GM19025 (cell line): ENCODE results near the gene FOXL2NB.
"Not testable (repeated sequence)": the region's sequence is repeated elsewhere in the genome, so short reads cannot be mapped to it uniquely, and the experiment has no call there.

Source experiments
- ATAC-seq: cut with Tn5 transposase; IDR thresholded peaks from one replicate; pipeline ENCODE4 v1.9.1; 2021; ENCODE audit warnings: mild to moderate bottlenecking, low read depth, moderate library complexity; ENCODE audit not compliant: unreplicated experiment

FOXL2NB gene

DNA sequence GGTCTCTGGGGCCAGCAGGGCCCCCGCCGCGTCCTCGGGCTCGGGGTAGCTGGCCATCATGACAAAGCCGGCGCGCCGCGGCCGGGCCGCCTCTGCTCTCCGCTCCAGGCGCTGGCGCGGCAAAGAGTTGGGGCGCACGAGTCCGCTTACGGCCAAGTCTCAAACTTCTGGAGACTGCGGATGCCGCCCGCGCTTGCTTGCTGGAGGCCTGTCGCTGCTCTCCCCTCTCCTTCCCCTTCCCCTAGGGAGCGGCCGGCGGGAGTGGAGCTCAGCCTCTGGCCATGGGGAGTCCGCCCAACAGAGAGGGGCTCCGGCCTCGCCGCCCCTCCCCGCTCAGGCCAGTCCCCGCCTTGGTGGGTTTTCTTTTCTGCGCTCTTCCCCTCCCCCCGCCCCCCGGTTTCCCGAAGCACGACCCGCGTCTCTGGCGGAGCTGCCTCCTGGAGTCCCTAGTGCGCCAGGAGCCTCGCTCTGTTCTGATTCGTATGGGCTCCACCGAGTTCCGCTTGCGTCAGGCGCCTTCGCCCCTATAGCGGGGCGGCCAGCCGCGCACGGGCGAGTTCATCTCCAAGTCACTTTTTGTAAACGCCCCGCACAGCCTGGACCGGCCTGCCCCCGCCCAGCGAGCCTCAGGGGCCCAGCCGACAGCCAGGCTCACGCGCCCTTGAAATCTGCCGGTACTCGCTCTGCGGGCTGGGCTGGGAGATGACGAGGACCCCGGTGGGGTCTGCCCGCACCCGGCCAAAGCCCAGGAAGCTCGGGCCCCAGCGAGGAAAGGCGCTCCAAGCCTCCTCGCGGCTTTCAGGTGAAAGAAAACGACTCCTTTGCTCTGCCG is at the start of gene FOXL2NB, which contains the start of gene FOXL2:
TSS of gene FOXL2NB (plus strand) at position 555 of the 832 bp plus-strand sequence. CDS start at position 703, 148 bp downstream.
TSS of gene FOXL2 (minus strand) at position 475 of the 832 bp plus-strand sequence. CDS start at position 60, 415 bp downstream.
- ATAC-seq, result no peak

DNA sequence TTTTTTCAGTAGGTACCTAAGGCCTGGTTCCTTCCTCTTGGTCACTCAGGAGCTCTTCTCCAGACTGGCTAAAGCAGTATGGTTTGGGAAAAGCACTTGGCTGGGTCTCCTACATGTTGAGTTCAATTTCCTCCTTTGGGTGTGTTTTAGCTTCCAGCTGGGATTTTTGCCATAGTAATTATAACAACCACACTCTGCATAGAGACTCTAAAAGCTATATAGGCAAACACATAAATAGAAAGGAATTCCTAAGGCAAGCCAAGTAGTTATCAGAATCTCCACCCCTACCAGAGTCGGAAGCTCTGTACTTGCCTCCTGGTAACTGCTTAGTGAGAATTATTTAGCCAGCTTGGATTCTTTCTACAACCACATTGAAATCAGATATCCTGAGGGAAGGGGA is 48.7 kb upstream of the FOXL2NB start:
- ATAC-seq, result no peak

DNA sequence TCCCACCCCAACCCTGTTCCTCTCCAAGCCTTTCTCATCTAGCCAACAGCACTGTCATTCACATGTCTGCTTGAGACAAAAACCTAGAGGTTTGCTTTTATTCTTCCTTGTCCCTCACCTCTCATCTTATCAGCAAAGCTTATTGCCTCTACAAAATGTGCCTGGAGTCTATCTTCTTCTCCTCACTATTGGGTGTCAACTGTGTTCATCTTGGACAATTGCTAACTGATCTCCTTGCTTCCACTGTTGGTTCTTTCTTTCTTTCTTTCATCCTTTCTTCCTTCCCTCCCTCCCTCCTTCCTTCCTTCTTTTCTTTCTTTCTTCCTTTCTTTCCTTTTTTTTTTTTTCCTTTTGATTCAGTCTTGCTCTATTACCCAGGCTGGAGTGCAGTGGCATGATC is 48.3 kb upstream of the FOXL2NB start:
- no peak for ATAC-seq

DNA sequence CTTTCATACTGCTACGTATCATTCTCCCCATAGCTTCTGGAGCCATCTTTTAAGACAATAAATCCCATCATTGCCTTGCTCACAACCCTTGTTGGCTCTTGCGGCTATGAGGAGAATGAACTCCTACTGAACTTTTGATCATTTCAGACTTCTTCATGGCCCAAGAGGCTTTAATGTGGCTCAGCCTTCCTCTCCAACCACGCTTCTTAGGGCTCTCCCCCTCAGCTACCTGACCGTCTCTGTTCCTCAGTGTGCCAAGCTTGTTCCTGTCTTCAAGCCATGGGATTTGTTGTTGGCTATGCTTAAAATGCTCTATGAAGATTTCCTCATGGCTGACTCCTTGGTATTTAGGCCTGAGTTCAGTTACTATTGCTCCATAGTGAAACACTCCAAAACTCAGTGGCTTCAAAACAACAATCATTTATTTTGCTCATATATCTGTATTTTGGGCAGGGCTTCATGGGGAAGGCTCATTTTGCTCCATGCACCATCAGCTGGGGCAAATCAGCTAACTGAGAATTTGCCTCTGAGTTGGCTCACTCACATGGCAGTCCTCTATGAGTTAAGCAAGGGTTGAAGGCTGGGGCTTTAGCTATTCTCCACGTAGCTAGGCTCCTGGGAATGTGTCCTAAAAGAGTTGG is 47.5 kb upstream of the FOXL2NB start:
- no peak for ATAC-seq

DNA sequence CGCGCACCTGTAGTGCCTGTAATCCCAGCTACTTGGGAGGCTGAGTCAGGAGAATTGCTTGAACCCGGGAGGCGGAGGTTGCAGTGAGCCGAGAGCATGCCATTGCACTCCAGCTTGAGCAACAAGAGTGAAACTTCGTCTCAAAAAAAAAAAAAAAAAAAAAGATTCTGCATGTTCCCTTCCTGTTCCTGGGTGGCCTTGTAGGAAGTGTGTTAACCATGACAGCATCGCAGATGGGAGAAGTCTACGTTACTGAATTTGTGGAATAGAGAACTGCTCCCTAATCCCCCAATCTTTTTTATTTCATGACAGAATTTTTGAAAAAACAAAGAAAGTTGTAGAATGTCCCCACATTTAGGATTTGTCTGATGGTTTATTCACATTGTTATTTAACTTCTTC is 45.5 kb upstream of the FOXL2NB start:
- no peak for ATAC-seq

DNA sequence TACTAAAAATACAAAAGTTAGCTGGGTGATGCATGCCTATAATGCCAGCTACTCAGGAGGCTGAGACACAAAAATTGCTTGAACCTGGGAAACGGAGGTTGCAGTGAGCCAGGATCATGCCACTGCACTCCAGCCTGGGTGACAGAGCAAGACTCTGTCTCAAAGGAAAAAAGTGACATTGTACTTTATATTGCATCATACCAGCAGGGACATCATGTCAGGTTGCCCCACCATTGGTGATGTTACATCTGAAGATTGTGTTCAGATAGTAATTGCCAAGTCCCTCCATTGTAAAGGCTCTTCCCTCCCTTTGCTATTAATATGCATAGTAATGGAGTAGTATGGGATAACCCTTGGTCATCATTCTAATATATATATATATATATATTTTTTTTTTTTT is 44.8 kb upstream of the FOXL2NB start:
- no peak for ATAC-seq

DNA sequence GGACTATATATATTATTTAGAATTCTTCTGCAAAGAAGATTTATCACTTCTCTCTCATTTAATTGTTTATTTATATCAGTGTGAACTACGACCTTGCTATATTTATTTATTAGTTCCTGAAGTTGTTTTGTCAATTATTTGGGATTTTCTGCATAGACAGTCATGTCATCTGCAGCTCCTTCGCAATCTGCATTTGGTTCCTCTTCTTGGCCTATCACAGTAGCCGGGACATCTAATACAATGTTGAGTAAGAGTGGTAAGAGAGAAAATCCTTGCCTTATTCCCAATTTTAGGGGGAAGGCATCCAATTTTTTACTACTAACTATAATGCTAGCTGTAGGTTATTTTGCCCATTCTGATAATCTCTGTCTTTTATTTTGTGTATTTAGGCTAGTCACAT is 39.5 kb upstream of the FOXL2NB start:
- ATAC-seq, result no peak

DNA sequence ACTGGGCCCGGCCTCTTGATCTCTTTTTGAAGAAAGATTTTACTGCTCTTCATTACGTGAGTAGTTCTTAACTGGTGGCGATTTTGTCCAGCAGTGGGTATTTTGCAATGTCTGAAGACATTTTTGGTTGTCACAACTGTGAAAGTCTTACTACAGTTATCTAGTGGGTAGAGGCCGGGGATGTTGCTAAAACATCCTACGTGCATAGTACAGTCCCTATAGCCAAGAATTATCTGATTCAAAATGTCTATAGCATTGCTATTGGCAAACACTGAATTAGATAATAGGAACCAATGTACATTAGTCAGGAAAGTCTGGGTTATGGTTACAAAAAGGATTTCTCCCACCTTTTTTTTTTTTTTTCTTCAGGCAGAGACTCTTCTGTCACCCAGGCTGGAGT is 38.2 kb upstream of the FOXL2NB start:
- no peak for ATAC-seq

DNA sequence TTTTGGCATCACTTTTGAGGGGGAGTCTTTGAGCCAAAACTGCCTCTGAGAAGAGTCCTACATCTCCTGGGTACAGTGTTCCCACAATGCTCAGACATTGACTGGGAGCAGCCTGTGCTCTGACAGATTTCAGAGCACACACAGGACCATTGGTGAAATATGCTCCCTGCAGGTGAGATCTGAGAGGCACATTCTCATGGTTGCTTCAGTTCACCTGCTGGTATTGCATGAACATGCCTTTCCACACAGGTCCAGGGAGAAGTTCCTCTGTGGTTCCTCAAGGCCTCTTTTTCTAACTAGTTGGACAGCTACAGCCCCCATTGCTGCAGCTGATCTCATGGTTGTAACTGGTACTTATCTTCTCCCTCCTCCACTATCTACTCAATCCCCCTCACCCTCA is 37.1 kb upstream of the FOXL2NB start:
- ATAC-seq, result no peak

DNA sequence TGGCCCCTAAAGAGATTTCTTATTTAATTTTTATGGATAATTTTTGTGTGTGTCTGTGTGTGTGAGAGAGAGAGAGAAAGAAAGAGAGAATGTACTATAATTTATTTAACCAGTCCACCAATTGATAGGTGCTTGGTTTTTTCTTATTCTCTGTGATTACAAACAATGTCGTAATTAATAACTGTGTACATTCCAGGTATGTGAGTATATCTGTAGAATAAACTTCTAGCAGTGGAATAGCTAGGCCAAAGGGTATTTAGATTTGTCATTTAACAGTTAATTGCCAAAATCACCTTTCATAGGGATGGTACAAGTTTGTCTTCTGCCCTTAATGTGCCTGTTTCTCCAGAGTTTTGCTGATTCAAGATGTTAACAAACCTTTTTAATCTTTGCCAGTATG is 35.4 kb upstream of the FOXL2NB start:
- no peak for ATAC-seq

DNA sequence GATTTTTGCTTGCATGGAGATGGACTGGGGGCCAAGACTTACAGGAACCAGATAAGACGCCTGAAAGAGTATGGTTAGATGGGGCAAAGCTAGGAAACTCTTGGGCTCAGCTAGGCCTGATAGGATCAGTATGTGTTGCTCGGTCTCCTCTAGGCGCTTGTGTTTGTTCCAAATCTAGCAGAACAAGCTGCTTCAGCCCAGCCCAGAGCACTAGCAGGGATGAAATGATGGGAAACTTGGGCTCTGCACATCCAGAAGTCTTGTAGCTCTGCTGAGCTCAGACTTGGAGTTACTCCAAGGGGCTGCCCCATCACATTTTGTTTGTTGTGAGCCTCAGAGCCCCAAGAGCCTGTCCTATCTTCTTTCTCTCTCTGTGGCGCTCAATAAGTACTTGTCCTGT is 34.8 kb upstream of the FOXL2NB start:
- no peak for ATAC-seq

DNA sequence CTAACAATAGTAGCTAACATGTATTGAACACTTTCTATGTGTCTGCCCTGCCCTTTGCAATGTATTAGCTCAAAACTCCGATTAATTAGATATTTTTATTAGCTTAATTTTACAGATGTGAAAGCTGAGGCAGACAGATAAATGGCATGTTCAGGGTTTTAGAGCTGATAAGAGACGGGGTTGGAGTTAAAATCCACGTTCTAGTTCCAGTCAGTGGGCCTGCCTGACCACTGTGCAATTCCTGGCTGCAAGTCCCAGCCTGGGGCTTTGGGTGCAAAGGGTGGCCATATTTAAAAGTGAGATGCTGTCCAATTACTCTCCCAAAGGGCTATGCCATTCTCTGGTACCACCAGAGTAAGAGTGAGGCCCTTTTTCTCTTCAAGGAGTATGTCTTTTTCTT is 33.3 kb upstream of the FOXL2NB start:
- no peak for ATAC-seq

DNA sequence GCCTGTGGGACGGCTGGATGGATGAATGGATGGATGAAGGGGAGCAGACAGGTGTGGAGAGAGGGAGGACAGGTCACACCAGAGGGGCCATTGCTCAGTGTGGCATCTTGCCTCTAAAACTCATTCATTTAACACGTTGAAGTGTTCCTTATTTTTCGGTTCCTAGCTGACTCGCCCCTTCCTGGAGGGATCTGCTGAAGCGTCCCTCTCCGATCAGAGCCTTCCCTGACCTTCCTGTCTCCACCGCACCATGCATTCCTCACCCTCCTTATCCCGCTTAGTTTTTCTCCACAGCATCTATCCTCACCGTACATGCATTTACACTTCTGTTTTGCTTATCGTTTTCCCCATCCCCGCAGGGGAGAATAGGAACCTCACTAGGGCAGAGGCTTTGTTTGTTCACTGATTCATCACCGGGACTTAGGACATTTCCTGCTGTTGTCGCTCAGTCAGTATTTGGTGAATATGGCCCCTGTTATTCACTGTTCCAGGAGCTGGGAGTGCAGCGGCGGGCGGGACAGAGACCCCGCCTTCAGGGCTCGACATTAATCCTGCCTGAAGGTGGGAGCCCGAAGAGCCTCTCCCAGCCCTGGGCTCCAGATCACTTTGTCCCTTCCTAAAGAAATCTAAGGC is 32.0 kb upstream of the FOXL2NB start:
- peak; percentile 15 for ATAC-seq

DNA sequence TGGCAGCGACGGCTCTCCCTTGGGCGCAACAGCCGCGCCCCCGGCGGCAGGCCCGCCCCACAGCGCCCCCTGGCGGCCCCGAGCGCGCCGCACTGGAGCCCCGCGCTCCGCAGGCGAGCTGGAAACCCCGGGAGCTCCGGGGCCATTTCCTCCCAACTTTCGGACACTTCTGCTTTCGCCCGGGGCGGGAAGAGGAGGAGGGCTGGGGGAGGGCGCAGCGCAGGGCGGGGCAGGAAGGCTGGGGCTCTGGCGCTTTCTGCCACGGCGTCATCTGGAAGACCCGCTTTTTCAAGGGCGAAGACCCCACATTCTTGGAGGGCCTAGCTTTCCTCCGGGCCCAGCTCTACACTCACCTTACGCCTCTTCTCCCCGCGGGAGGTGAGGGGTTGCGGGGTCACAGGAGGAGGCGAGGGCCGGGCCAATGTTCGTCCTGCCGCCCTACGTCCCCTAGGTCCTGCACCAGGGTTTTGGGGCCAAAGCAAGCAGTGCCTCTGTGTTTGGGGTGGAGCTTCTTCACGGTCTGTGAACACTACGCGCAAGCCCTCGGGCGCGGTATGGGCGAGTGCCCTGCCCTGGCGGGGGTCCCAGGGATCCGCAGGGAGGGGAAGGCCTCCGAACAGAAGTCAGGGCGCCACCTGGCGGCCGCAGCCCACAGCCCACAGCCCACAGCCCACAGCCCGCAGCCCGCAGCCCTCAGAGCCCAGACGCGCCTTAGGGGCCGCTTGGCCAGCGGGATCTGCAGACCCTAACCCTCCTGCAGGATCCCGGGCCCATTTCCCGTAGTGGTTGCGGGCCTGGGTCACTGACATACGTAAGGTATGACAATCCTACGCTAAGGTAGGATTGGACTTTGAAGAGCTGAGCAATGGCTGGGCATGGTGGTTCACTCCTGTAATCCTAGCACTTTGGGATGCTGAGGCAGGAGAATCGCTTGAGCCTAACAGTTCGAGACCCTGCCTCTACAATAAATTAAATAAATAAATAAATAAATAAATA is 31.2 kb upstream of the FOXL2NB start:
- peak; percentile 78 for ATAC-seq

DNA sequence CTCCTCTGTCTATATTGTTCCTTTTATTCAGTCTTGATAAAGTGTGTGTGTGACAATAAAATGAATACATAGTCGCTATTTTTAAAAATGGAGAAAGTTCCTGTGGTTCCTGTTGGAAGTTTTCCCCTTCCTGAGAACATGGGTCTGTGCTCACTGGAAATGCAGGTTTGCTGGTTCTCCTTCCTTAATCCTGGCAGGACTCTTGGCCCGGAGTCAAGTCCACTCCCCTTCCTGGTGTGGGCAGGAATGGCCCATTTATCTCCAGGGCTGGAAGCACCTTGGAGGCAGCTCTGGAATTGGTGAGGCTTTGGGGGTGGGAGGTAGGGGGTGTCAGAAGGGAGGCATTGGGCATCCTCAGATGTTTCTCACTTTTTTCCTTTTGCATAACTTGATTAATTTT is 30.2 kb upstream of the FOXL2NB start:
- ATAC-seq, result no peak

DNA sequence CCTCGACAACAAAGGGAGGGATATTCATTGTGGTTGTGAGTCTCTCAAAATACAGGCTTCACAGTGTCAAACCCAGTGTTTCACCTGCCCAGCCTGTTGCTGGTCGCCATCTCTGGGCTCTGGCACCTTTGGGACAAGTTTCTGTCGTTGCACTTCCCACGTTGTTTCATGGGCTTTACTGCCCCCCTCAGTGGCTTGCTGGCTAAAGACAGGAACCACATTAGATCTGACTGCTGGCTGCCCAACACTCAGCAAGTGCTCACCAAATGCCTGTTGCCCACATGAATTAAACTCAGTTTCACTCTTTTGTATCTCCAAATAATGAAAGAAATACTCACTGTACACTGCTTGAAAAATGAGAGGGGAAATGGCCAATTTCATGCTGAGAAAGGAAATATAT is 27.7 kb upstream of the FOXL2NB start:
- ATAC-seq, result no peak

DNA sequence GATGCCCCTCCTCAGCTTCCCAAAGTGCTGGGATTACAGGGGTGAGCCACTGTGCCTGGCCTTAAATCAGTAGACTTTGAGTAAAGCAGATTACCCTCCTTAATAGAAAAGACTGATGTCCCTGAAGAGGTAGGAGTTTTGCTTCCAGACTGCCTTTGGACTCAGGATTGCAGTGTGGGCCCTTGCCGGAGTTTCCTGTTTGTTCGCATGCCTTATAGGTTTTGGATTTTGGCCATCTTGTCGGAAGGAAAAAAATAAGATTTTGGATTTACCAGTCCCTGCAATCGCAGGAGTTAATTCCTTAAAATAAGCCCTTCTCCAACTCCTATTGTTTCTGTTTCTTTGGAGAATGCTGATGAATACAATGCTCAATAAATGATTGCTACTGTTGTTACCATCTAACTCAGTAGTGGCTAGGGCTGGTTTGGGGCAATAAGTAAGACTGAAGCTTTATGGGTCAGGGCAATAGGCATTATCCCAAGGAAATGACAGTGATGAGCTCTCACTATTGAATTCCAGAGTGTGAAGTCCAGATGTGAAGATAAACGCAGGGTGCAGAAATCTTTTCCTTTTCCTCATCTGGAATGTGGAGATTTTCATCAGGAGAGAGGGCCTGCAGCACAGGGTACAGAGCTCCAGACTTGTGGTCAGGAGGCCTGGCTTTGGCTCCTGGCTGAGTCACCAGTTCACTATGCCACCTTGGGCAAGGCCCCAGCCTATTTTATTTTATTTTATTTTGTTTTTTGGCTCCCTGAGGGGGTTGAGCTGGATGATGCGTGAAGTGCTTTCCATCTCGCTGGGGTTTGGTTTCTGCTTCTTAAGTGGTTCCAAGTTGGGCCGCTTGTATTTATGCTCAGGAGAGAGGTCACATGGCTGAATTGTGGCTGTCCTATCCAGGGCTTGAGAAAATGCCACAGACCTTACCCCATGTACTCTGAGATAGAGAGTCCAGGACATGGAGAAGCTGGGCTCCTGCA is 25.4 kb upstream of the FOXL2NB start:
- ATAC-seq, result no peak

DNA sequence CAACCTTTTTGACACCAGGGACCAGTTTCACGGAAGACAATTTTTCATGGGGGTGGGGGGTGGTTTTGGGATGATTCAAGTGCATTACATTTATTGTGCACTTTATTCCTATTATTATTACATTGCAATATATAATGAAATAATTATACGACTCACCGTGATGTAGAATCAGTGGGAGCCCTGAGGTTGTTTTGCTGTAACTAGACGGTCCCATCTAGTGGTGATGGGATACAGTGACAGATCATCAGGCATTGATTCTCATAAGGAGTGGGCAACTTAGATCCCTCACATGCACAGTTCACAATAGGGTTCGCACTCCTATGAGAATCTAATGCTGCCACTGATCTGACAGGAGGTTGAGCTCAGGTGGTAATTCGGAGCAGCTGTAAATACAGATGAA is 24.6 kb upstream of the FOXL2NB start:
- ATAC-seq, result not testable (repeated sequence)

DNA sequence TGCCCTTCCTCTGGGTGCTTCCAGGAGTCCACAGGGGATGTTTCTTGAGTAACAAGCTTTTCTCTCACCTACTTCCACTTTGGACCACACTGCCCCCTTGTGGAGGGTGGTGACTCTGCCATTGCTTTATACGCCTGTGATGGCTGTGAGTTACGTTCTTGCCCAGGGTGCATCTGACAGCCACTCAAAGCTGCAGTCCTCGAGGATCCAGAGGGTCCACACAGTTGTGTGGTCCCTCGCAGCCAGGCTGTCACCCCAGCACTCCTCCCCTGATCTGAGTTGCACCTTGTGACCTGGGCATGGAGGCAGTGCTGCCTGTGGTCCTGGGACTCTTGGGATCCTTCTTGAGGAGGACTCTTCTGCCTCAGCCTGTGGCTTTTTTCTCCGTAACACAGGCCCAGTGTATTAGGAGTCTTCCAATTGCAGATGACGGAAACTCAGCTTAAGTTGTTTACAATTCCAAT is 23.5 kb upstream of the FOXL2NB start:
- peak; percentile 73 for ATAC-seq
